Measurements from ENCODE around the gene NYAP2.

The NYAP2 gene

GRCh38 chr2:225620227-225620626 lies 220.7 kb downstream of the NYAP2 start:
- Histone ChIP-seq H3K36me3 (no peaks in the 10 kb centered on the region), H3K27ac (no peak overlapping the region), H3K9me3 (ENCODE audit: severe bottlenecking) (no peaks in the 10 kb centered on the region), H3K4me3 (ENCODE audit: low read depth, low read length) (no peak overlapping the region), H3K27me3 (ENCODE audit: insufficient read depth, low read depth, severe bottlenecking) (no peaks in the 10 kb centered on the region)
- TF ChIP-seq CTCF (IDR thresholded peaks at IDR 0.05; ENCODE audit: low read depth, low read length) = no peak
- no peak for DNase-seq

- TF ChIP-seq CTCF (IDR thresholded peaks at IDR 0.05; ENCODE audit: low read depth, low read length) = no peak
- Histone ChIP-seq H3K4me3 (ENCODE audit: low read depth, low read length) (no peak overlapping the region), H3K27me3 (ENCODE audit: insufficient read depth, low read depth, severe bottlenecking) (no peaks in the 10 kb centered on the region), H3K9me3 (ENCODE audit: severe bottlenecking) (no peaks in the 10 kb centered on the region), H3K36me3 (no peaks in the 10 kb centered on the region), H3K27ac (no peak overlapping the region)
- peak; percentile 19 for DNase-seq
Observed at GRCh38 chr2:225630824-225631533, 231.5 kb downstream of the NYAP2 start.

- H3K4me3 ChIP-seq (ENCODE audit: low read depth, low read length) = no peak overlapping the region
- no peaks in the 10 kb centered on the region for H3K27me3 ChIP-seq (ENCODE audit: insufficient read depth, low read depth, severe bottlenecking)
- no peak for TF ChIP-seq CTCF (IDR thresholded peaks at IDR 0.05; ENCODE audit: low read depth, low read length)
- H3K27ac ChIP-seq = no peak overlapping the region
- no peaks in the 10 kb centered on the region for H3K36me3 ChIP-seq
- DNase-seq = no peak
- H3K9me3 ChIP-seq (ENCODE audit: severe bottlenecking) = no peaks in the 10 kb centered on the region
Observed at GRCh38 chr2:225632351-225632750, 232.8 kb downstream of the NYAP2 start.

- Histone ChIP-seq H3K9me3 (ENCODE audit: severe bottlenecking) (no peaks in the 10 kb centered on the region), H3K27ac (no peak overlapping the region), H3K36me3 (no peaks in the 10 kb centered on the region), H3K4me3 (ENCODE audit: low read depth, low read length) (no peak overlapping the region), H3K27me3 (ENCODE audit: insufficient read depth, low read depth, severe bottlenecking) (no peaks in the 10 kb centered on the region)
- no peak for DNase-seq
- no peak for TF ChIP-seq CTCF (IDR thresholded peaks at IDR 0.05; ENCODE audit: low read depth, low read length)
Observed at GRCh38 chr2:225636558-225636957, 237.0 kb downstream of the NYAP2 start.

- DNase-seq = no peak
- Histone ChIP-seq H3K27me3 (ENCODE audit: insufficient read depth, low read depth, severe bottlenecking) (no peaks in the 10 kb centered on the region), H3K4me3 (ENCODE audit: low read depth, low read length) (no peak overlapping the region), H3K9me3 (ENCODE audit: severe bottlenecking) (no peaks in the 10 kb centered on the region), H3K36me3 (no peaks in the 10 kb centered on the region), H3K27ac (no peak overlapping the region)
- no peak for TF ChIP-seq CTCF (IDR thresholded peaks at IDR 0.05; ENCODE audit: low read depth, low read length)
Observed at GRCh38 chr2:225637259-225637658, 237.7 kb downstream of the NYAP2 start.

GRCh38 chr2:225640550-225640949 lies 241.0 kb downstream of the NYAP2 start:
- no peak for DNase-seq
- Histone ChIP-seq H3K4me3 (ENCODE audit: low read depth, low read length) (no peak overlapping the region), H3K36me3 (no peaks in the 10 kb centered on the region), H3K27ac (no peak overlapping the region), H3K27me3 (ENCODE audit: insufficient read depth, low read depth, severe bottlenecking) (no peaks in the 10 kb centered on the region), H3K9me3 (ENCODE audit: severe bottlenecking) (no peaks in the 10 kb centered on the region)
- no peak for TF ChIP-seq CTCF (IDR thresholded peaks at IDR 0.05; ENCODE audit: low read depth, low read length)
